ENCODE results near the gene CLK2.

CLK2 gene

DNA sequence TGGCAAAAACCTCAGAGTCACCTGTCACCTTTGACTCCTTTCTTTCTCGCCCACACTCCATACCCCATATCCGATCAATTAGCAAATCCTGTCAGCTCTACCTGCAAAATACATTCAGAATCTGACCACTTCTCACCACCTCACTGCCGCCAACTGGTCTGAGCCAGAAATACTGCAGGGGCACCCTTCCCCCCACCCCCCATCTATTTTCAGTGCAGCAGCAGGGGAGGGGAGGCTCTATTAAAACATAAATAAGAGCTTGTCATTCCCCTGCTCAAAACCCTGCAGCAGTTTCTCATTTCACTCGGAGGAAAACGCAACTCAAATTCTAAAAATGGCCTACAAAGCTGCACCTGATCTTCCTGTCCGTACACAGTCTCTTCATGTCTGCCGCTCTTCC is 24.1 kb upstream of the CLK2 start:
- no peak overlapping the region for H3K4me3 ChIP-seq (replicated peaks; ENCODE audit: insufficient read depth, low read length)
- TF ChIP-seq REST (IDR thresholded peaks at IDR 0.05; ENCODE audit: insufficient replicate concordance, low read depth) (no peak), CTCF (IDR thresholded peaks at IDR 0.05; ENCODE audit: insufficient read depth, low read length) (no peak), SPI1 (IDR thresholded peaks at IDR 0.05; ENCODE audit: borderline replicate concordance, low read depth) (no peak), POLR2AphosphoS5 (IDR thresholded peaks at IDR 0.05; ENCODE audit: low read depth) (no peak), GABPA (IDR thresholded peaks at IDR 0.05; ENCODE audit: low read depth) (no peak)
- no peak overlapping the region for H3K27ac ChIP-seq (replicated peaks)
- DNase-seq (ENCODE audit: low read depth in 1 of 2, low spot score in 1 of 2) = no peak
- H3K27me3 ChIP-seq (ENCODE audit: insufficient read depth, poor library complexity, severe bottlenecking) = peaks cover 12% of the 10 kb centered on the region

DNA sequence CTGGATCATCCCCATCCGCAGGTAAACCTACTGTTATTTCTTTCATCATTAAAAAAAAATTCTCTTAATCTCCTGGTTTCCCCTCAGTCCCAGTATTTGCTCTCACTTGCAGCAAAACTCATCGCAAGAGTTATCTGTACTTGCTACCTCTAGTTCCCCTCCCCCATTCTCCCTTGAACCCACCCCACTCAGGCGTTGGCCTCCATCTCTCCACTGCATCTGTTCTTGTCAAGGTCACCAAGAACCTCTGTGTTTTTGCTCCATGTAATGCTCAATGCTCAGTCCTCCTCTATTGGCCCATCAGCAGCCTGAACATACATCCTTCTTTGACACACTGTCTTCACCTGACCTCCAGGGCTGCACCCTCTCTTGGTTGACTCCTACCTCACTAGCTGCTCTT is 23.4 kb upstream of the CLK2 start:
- no peak overlapping the region for H3K4me3 ChIP-seq (replicated peaks; ENCODE audit: insufficient read depth, low read length)
- H3K27me3 ChIP-seq (ENCODE audit: insufficient read depth, poor library complexity, severe bottlenecking) = peaks cover 12% of the 10 kb centered on the region
- no peak for DNase-seq (ENCODE audit: low read depth in 1 of 2, low spot score in 1 of 2)

DNA sequence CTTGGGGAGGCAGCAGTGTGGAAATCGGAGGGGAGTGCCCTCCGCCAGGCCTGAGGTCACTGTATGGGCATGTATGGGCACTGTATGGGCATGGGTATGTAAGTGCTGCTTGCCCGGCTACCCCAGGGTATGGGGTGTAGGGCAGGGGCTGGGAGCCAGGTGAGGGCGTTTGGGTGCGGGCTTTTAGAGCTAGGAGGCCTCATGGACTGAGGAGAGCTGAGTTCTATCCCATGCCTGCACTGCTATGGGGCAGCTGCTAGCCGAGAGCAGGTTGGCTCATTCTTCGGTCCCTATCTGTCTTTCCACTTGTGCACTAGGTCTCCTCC is 22.6 kb upstream of the CLK2 start:
- DNase-seq (ENCODE audit: low read depth in 1 of 2, low spot score in 1 of 2) = no peak
- TF ChIP-seq REST (IDR thresholded peaks at IDR 0.05; ENCODE audit: insufficient replicate concordance, low read depth) (no peak), POLR2AphosphoS5 (IDR thresholded peaks at IDR 0.05; ENCODE audit: low read depth) (no peak), SPI1 (IDR thresholded peaks at IDR 0.05; ENCODE audit: borderline replicate concordance, low read depth) (no peak), CTCF (IDR thresholded peaks at IDR 0.05; ENCODE audit: insufficient read depth, low read length) (no peak), GABPA (IDR thresholded peaks at IDR 0.05; ENCODE audit: low read depth) (no peak)
- peaks cover 12% of the 10 kb centered on the region for H3K27me3 ChIP-seq (ENCODE audit: insufficient read depth, poor library complexity, severe bottlenecking)
- H3K27ac ChIP-seq (replicated peaks) = no peak overlapping the region
- H3K4me3 ChIP-seq (replicated peaks; ENCODE audit: insufficient read depth, low read length) = no peak overlapping the region

More for the DNA sequence above, 23.4 kb upstream of the CLK2 start:
- H3K27ac ChIP-seq (replicated peaks) = no peak overlapping the region
- TF ChIP-seq POLR2AphosphoS5 (IDR thresholded peaks at IDR 0.05; ENCODE audit: low read depth) = no peak
- no peak for TF ChIP-seq CTCF (IDR thresholded peaks at IDR 0.05; ENCODE audit: insufficient read depth, low read length)
- no peak for TF ChIP-seq GABPA (IDR thresholded peaks at IDR 0.05; ENCODE audit: low read depth)
- TF ChIP-seq REST (IDR thresholded peaks at IDR 0.05; ENCODE audit: insufficient replicate concordance, low read depth) = no peak
- no peak for TF ChIP-seq SPI1 (IDR thresholded peaks at IDR 0.05; ENCODE audit: borderline replicate concordance, low read depth)

Data from HL-60 (cell line).